Colonic mucosa (tissue), 4 donors: Measurements from ENCODE around the gene NOP9. TPM values are rescaled to one million over a fixed set of nuclear protein-coding genes. Genes with fewer than 3 reads are reported as not detected.

ENCODE experiments used
- DNase-seq: peaks from one replicate; pipeline ENCODE4 v3.0.0-alpha.2; 2020
- H3K27ac ChIP-seq: fragments of 200-600 bp; one replicate; pipeline ENCODE4 v1.8.0; 2021
- H3K27me3 ChIP-seq: fragments of 200-600 bp; one replicate; pipeline ENCODE4 v1.8.0; 2021
- H3K36me3 ChIP-seq: fragments of 200-600 bp; one replicate; pipeline ENCODE4 v1.8.0; 2021
- H3K4me1 ChIP-seq: fragments of 200-600 bp; one replicate; pipeline ENCODE4 v1.8.0; 2021; ENCODE audit warnings: mild to moderate bottlenecking
- H3K4me3 ChIP-seq: fragments of 200-600 bp; one replicate; pipeline ENCODE4 v1.8.0; 2021
- H3K9ac ChIP-seq, 2 donors: one replicate each; pipeline ENCODE4 v1.7.0; 2013; ENCODE audit warnings: control low read depth in 2 of 2, low read depth in 2 of 2, low read length in 2 of 2
- H3K9me3 ChIP-seq: fragments of 200-600 bp; one replicate; pipeline ENCODE4 v1.8.0; 2021
- CTCF ChIP-seq: fragments of 200-600 bp; IDR thresholded peaks from one replicate; pipeline ENCODE4 v1.8.0; 2022; ENCODE audit warnings: antibody characterized with exemption, mild to moderate bottlenecking
- intact Hi-C: fragments of 100-400 bp; cut with DNase I; formaldehyde crosslinking; loops from one replicate; pipeline ENCODE4 v1.14.1; 2022
- total RNA-seq, 2 donors: library from RNA; stranded (reverse); fragmentation: NEBNext Ultra II Directional in 1 of 2; extraction: Animal tissue kit (Norgen Biotek cat#: 25700) in 1 of 2; gene quantifications; one replicate each; pipeline ENCODE4 v1.2.1, GENCODE V29; 2021
- donor health status: healthy.
- donor health status: DM: no; HTN: no; CAD: no.
- donor health status: DM: no; HTN: no; CAD: no.

Gene NOP9
- total RNA-seq, 2 donors from 2014 or later: 23.8 to 49.8 TPM

GRCh38 chr14:24274101-24274543 is 25.5 kb upstream of the NOP9 start:
- DNase-seq: no peak
- TF ChIP-seq CTCF: no peak
- Histone ChIP-seq H3K4me1 (no peaks in the 10 kb centered on the region), H3K4me3 (no peak overlapping the region), H3K36me3 (no peaks in the 10 kb centered on the region), H3K9ac (no peak overlapping the region), H3K27me3 (no peaks in the 10 kb centered on the region), H3K27ac (no peak overlapping the region), H3K9me3 (no peaks in the 10 kb centered on the region)
- intact Hi-C loops: no loop called here

- no peak for DNase-seq
- no peak for TF ChIP-seq CTCF
- no peaks in the 10 kb centered on the region for H3K27me3 ChIP-seq
- H3K9ac ChIP-seq: no peak overlapping the region
- no peaks in the 10 kb centered on the region for H3K9me3 ChIP-seq
- no peaks in the 10 kb centered on the region for H3K4me1 ChIP-seq
- H3K27ac ChIP-seq: peak overlapping the region; percentile 52
- no peak overlapping the region for H3K4me3 ChIP-seq
- no peaks in the 10 kb centered on the region for H3K36me3 ChIP-seq
- intact Hi-C loops: no loop called here
Measured at GRCh38 chr14:24277071-24277470, 22.6 kb upstream of the NOP9 start.

- DNase-seq: peak; percentile 29
- Histone ChIP-seq H3K9ac (no peak overlapping the region), H3K9me3 (no peaks in the 10 kb centered on the region), H3K4me3 (no peak overlapping the region), H3K4me1 (no peaks in the 10 kb centered on the region), H3K27ac (peak overlapping the region; percentile 52), H3K27me3 (no peaks in the 10 kb centered on the region), H3K36me3 (no peaks in the 10 kb centered on the region)
- TF ChIP-seq CTCF: no peak
- intact Hi-C loops: no loop called here
Measured at GRCh38 chr14:24277606-24278321, 21.9 kb upstream of the NOP9 start.

GRCh38 chr14:24278424-24278823 is 21.2 kb upstream of the NOP9 start:
- Histone ChIP-seq H3K27ac (no peak overlapping the region), H3K4me3 (no peak overlapping the region), H3K4me1 (no peaks in the 10 kb centered on the region), H3K9ac (no peak overlapping the region), H3K36me3 (no peaks in the 10 kb centered on the region), H3K27me3 (no peaks in the 10 kb centered on the region), H3K9me3 (no peaks in the 10 kb centered on the region)
- intact Hi-C loops: no loop called here
- no peak for DNase-seq
- TF ChIP-seq CTCF: no peak

- H3K9me3 ChIP-seq: no peaks in the 10 kb centered on the region
- DNase-seq: no peak
- H3K27me3 ChIP-seq: no peaks in the 10 kb centered on the region
- H3K4me3 ChIP-seq: no peak overlapping the region
- no peak overlapping the region for H3K27ac ChIP-seq
- H3K9ac ChIP-seq: no peak overlapping the region
- no peak for TF ChIP-seq CTCF
- H3K4me1 ChIP-seq: no peaks in the 10 kb centered on the region
- intact Hi-C loops: no loop called here
- H3K36me3 ChIP-seq: no peaks in the 10 kb centered on the region
Measured at GRCh38 chr14:24279301-24280186, 20.1 kb upstream of the NOP9 start.
